Measurements from ENCODE around the gene RNF166.

Gene RNF166

DNA sequence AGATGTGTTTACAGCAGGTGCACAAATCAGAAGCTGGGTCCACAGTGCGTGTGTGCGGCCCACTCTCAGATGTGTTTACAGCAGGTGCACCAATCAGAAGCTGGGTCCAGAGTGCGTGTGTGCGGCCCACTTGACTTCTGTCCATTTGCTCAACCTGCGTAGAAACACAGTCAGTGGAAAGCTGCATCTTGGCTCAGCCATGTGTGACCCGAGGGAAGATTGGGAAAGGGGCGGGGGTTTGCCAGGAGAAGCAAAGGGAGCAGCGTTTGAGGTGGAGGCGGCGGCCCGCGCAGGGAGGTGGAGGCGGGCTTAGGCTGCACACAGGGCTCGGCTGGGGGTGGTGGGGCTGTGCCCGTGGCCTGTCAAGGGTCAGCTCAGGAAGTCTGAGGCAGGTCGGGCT, 4.3 kb upstream of the RNF166 start:
- no peak for TF ChIP-seq BHLHE40 (IDR thresholded peaks at IDR 0.05; ENCODE audit: borderline replicate concordance)
- no peak for TF ChIP-seq FOXA1 (IDR thresholded peaks at IDR 0.05)
- no peak for TF ChIP-seq CTBP1 (IDR thresholded peaks at IDR 0.05; ENCODE audit: borderline replicate concordance)
- no peak for TF ChIP-seq ZNF384 (IDR thresholded peaks at IDR 0.05)
- TF ChIP-seq FOXK2 (IDR thresholded peaks at IDR 0.05), result no peak
- TF ChIP-seq NFRKB (IDR thresholded peaks at IDR 0.05), result no peak
- TF ChIP-seq SUZ12 (IDR thresholded peaks at IDR 0.05), result no peak
- no peak for TF ChIP-seq FOXM1 (IDR thresholded peaks at IDR 0.05; ENCODE audit: borderline replicate concordance)
- no peak for DNase-seq (ENCODE audit: extremely low spot score)
- ChIA-PET CTCF (no interaction called here), POLR2A (interaction anchor here (1.2 kb wide), 1 partner anchor 9 kb away, joined by 4 read pairs; no protein-coding TSS in a partner anchor)

DNA sequence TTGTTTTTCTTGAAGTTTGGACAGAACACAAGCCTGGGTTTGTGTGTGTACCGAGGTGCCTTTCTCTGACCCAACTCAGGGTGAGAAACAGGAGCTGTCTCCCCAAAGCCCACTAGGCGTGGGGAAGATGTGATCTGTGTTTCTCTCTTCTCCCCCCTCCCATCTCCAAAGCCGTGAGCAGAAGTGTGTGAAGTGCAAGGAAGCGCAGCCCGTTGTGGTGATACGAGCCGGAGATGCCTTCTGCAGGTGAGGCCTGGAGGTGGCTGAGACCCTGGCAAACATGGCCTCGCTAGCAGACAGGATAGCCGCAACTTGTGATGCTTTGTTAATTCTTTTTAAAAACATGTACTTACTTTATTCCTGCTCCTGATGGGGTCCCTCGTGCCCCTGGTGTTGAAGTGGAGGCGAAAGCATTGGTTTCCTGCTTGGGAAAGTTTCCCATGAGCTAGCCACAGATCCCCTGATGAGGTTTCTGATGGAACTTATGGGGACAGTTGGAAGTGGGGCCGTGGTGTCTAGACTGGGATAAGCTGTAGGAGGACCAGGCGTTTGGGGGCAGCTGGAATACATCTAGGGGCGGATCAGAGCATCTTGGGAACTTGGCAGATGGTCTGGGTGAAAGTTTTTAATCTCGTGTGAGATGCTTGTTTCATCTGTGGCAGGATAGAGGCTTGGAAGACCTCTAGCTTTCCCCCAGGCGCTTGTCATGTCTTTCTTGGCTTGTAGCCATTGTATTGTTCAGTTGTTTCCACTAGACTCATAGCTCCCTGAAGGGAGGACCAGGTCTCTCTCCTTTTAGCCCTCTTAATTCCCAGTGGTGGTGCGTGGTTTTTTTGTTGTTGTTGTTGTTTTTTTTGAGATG, 988 bp upstream of the RNF166 start:
- CTCF ChIA-PET, result interaction anchor here (1.0 kb wide), 1 partner anchor 30 kb away, joined by 3 read pairs; no protein-coding TSS in a partner anchor
- DNase-seq (ENCODE audit: extremely low spot score), result no peak
- POLR2A ChIA-PET, result interaction anchor here (0.8 to 1.1 kb wide), 4 partner anchors 9 to 99 kb away, joined by 3 to 7 read pairs (median 4); no protein-coding TSS in a partner anchor
- TF ChIP-seq SUZ12 (IDR thresholded peaks at IDR 0.05), result no peak
- no peak for TF ChIP-seq ZNF384 (IDR thresholded peaks at IDR 0.05)
- no peak for TF ChIP-seq FOXM1 (IDR thresholded peaks at IDR 0.05; ENCODE audit: borderline replicate concordance)
- no peak for TF ChIP-seq SP1 (IDR thresholded peaks at IDR 0.05)
- TF ChIP-seq ELF4 (IDR thresholded peaks at IDR 0.05), result no peak
- TF ChIP-seq NFRKB (IDR thresholded peaks at IDR 0.05), result no peak
- no peak for TF ChIP-seq ARNT (IDR thresholded peaks at IDR 0.05)
- no peak for TF ChIP-seq FOXK2 (IDR thresholded peaks at IDR 0.05)
- TF ChIP-seq FOXA1 (IDR thresholded peaks at IDR 0.05), result no peak
- no peak for TF ChIP-seq BHLHE40 (IDR thresholded peaks at IDR 0.05; ENCODE audit: borderline replicate concordance)
- TF ChIP-seq HDGF (IDR thresholded peaks at IDR 0.05; ENCODE audit: borderline replicate concordance), result no peak
- TF ChIP-seq CTBP1 (IDR thresholded peaks at IDR 0.05; ENCODE audit: borderline replicate concordance), result no peak

DNA sequence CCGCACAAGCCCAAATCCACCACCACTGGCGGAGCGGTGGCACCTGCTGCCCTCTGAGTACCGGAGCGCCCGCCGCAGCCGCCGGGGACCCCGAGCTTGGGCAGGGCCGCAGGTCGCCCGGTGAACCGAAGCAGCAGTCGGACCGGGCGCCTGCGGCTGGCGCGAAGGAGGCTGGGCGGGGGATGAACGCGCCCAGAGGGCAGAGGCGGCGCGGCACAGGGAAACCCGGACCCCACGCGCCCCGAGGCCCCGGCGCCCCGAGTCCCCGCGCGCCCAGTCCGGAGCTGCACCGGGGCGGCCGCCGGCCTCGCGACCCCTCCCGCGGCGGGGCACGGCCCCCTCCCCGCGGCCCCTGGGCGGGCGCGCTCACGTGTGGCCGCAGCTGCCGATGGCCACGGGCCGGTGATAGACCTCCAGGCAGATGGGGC, 393 bp downstream of the RNF166 start:
- peak; percentile 51 for DNase-seq (ENCODE audit: extremely low spot score)
- ChIA-PET POLR2A (interaction anchor here (0.8 kb wide), 1 partner anchor 18 kb away, joined by 4 read pairs; no protein-coding TSS in a partner anchor), CTCF (interaction anchor here (1.3 kb wide), 1 partner anchor 32 kb away, joined by 3 read pairs; no protein-coding TSS in a partner anchor)
- TF ChIP-seq ZNF384 (IDR thresholded peaks at IDR 0.05), result no peak
- no peak for TF ChIP-seq BHLHE40 (IDR thresholded peaks at IDR 0.05; ENCODE audit: borderline replicate concordance)
- TF ChIP-seq FOXK2 (IDR thresholded peaks at IDR 0.05), result no peak
- no peak for TF ChIP-seq TARDBP (IDR thresholded peaks at IDR 0.05)
- TF ChIP-seq NFRKB (IDR thresholded peaks at IDR 0.05), result no peak

DNA sequence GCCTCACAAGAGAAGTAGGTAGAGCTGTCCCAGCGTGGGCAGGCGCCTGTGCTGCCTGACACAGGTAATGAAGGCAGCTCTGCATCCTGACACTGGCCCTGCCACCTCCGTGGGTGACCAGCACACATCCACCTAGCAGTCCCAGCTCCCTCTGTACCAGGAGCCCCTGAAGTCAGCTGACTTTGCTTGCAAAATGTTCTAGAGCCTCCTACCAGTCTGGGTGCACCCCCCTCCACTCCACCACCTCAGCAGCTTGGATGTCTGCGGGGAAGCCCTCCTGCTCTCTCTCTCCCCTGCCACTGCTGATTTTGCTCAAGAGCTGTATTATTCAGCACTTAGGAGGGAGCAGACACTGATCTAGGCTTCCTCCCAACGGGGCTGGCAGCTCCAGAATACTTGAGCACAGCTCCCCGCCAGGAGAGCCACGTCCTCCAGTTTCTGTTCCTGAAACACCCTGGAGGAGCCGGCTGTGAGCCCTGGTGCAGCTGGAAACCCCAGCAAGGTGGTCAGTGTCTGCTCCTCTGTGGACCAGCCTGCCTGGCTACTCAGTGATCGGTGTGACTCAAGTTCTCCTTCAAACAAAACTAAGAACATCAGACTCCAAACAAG, 1.0 kb downstream of the RNF166 start:
- DNase-seq (ENCODE audit: extremely low spot score), result no peak
- ChIA-PET CTCF (interaction anchor here (1.3 kb wide), 1 partner anchor 32 kb away, joined by 3 read pairs; no protein-coding TSS in a partner anchor), POLR2A (interaction anchor here (0.8 kb wide), 1 partner anchor 17 kb away, joined by 4 read pairs; no protein-coding TSS in a partner anchor)
- TF ChIP-seq CTBP1 (IDR thresholded peaks at IDR 0.05; ENCODE audit: borderline replicate concordance), result no peak
- no peak for TF ChIP-seq LEF1 (IDR thresholded peaks at IDR 0.05; ENCODE audit: borderline replicate concordance)
- TF ChIP-seq, protein P1, sequence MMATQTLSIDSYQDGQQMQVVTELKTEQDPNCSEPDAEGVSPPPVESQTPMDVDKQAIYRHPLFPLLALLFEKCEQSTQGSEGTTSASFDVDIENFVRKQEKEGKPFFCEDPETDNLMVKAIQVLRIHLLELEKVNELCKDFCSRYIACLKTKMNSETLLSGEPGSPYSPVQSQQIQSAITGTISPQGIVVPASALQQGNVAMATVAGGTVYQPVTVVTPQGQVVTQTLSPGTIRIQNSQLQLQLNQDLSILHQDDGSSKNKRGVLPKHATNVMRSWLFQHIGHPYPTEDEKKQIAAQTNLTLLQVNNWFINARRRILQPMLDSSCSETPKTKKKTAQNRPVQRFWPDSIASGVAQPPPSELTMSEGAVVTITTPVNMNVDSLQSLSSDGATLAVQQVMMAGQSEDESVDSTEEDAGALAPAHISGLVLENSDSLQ (IDR thresholded peaks at IDR 0.05), result no peak
- TF ChIP-seq TARDBP (IDR thresholded peaks at IDR 0.05), result no peak
- TF ChIP-seq BHLHE40 (IDR thresholded peaks at IDR 0.05; ENCODE audit: borderline replicate concordance), result no peak
- TF ChIP-seq SP1 (IDR thresholded peaks at IDR 0.05), result no peak
- TF ChIP-seq FOXK2 (IDR thresholded peaks at IDR 0.05), result no peak
- no peak for TF ChIP-seq ELF4 (IDR thresholded peaks at IDR 0.05)
- TF ChIP-seq HDGF (IDR thresholded peaks at IDR 0.05; ENCODE audit: borderline replicate concordance), result no peak
- no peak for TF ChIP-seq NFRKB (IDR thresholded peaks at IDR 0.05)
- TF ChIP-seq SUZ12 (IDR thresholded peaks at IDR 0.05), result no peak
- no peak for TF ChIP-seq L3MBTL2 (conservative IDR thresholded peaks at IDR 0.05)
- TF ChIP-seq ARNT (IDR thresholded peaks at IDR 0.05), result no peak
- no peak for TF ChIP-seq FOXA1 (IDR thresholded peaks at IDR 0.05)
- no peak for TF ChIP-seq FOXM1 (IDR thresholded peaks at IDR 0.05; ENCODE audit: borderline replicate concordance)
- no peak for TF ChIP-seq ZNF384 (IDR thresholded peaks at IDR 0.05)

DNA sequence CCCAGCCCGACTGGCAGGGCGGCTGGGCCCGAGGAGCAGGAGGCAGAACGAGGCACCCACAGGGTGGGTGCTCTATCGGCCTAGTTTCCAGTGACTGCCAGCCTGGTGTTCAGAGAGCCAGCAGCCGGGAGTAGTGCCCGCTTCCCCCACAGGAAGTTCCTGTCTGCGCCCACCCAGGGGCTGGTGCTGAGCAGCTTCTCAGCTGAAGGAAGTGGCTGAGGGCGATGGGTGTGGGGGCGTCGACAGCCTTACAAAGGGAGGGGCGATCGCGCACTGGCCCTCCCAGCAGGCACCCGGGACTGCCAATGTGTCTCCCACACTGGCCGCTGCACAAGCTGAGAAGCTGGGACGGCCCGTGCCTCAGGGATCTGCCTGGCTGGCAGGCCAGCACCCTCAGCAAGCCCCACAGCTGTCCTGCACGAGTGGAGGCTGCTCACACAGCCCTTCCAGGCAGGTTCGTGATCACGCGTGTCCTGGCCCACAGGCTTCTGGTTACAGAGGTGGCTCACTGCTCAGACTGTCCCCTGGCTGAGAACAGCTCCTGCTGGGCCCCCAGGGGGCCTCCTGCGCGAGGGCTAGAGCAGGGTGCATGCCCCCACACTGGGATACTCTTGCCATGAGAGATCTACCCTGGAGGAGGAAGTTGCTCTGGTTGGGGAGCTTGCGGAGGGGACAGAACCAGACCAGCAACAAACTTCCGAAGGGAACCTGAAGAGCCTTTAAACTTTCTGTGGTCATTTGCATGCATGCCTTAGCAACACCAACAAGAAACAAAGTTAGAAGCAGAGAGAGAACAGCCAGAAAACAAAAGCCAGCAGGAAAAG, 2.5 kb downstream of the RNF166 start:
- DNase-seq (ENCODE audit: extremely low spot score), result no peak
- TF ChIP-seq LEF1 (IDR thresholded peaks at IDR 0.05; ENCODE audit: borderline replicate concordance) (no peak), FOXM1 (IDR thresholded peaks at IDR 0.05; ENCODE audit: borderline replicate concordance) (no peak), ZNF384 (IDR thresholded peaks at IDR 0.05) (no peak), ELF4 (IDR thresholded peaks at IDR 0.05) (no peak), HDGF (IDR thresholded peaks at IDR 0.05; ENCODE audit: borderline replicate concordance) (no peak), BHLHE40 (IDR thresholded peaks at IDR 0.05; ENCODE audit: borderline replicate concordance) (no peak), CTBP1 (IDR thresholded peaks at IDR 0.05; ENCODE audit: borderline replicate concordance) (no peak)
- CTCF ChIA-PET, result no interaction called here
- POLR2A ChIA-PET, result no interaction called here
